HEK293 (cell line): ENCODE results near the gene INTS6.

Experiments used
- CTCF ChIA-PET: fragments of 350-600 bp; formaldehyde crosslinking; extraction: SDS; loops from one replicate; lab custom pipeline; 2021; ENCODE audit warnings: antibody characterized with exemption; lab: Yijun Ruan, JAX
- POLR2A ChIA-PET: fragments of 300-600 bp; formaldehyde crosslinking; extraction: SDS; loops from one replicate; lab custom pipeline; 2020; ENCODE audit warnings: antibody characterized with exemption, inconsistent platforms; lab: Yijun Ruan, JAX
- H3K27ac ChIP-seq: fragments of 200-500 bp; sonication (Bioruptor generic); 2 replicates; pipeline ENCODE4 v1.5.1; 2014; ENCODE audit warnings: low read depth, low read length, control low read depth, inconsistent platforms; ENCODE audit errors: extremely low read depth
- H3K36me3 ChIP-seq, 2 experiments: fragments of 200-500 bp in 1 of 2; sonication (Bioruptor generic) in 1 of 2; 1 replicate in 1 of 2; 2 replicates in 1 of 2; pipeline ENCODE4 v1.5.1; 2014 to 2017; ENCODE audit warnings: inconsistent platforms in 2 of 2, low read length in 2 of 2; ENCODE audit not compliant: control insufficient read depth in 2 of 2, insufficient read depth in 1 of 2
- H3K4me1 ChIP-seq: fragments of 200-500 bp; sonication (Bioruptor generic); 2 replicates; pipeline ENCODE4 v1.5.1; 2014; ENCODE audit warnings: mild to moderate bottlenecking, low read length, inconsistent platforms; ENCODE audit not compliant: control insufficient read depth, insufficient read depth
- H3K4me3 ChIP-seq: 2 replicates; pipeline ENCODE4 v1.5.1; 2011; ENCODE audit warnings: low read depth, mild to moderate bottlenecking, control low read depth, low read length, moderate library complexity
- H3K9me3 ChIP-seq: fragments of 200-500 bp; sonication (Bioruptor generic); 2 replicates; pipeline ENCODE4 v1.5.1; 2014; ENCODE audit warnings: low read depth, low read length, inconsistent platforms; ENCODE audit not compliant: control insufficient read depth, insufficient read depth
- ELK4 ChIP-seq: IDR thresholded peaks from 2 replicates; pipeline ENCODE4 v1.6.1; 2011; ENCODE audit warnings: mild to moderate bottlenecking, low read depth, low read length, borderline replicate concordance
- PATZ1 ChIP-seq: fragments of 450-650 bp; formaldehyde crosslinking; IDR thresholded peaks from 2 replicates; pipeline ENCODE4 v1.5.1; 2016; ENCODE audit warnings: missing biosample characterization, missing genetic modification characterization
- SP3 ChIP-seq: fragments of 450-650 bp; formaldehyde crosslinking; IDR thresholded peaks from 2 replicates; pipeline ENCODE4 v1.5.1; 2016; ENCODE audit warnings: missing biosample characterization, missing genetic modification characterization
- ZNF121 ChIP-seq: fragments of 450-650 bp; formaldehyde crosslinking; IDR thresholded peaks from 2 replicates; pipeline ENCODE4 v1.5.1; 2016; ENCODE audit warnings: missing biosample characterization, missing genetic modification characterization
- ZNF19 ChIP-seq: fragments of 450-650 bp; formaldehyde crosslinking; IDR thresholded peaks from 2 replicates; pipeline ENCODE4; 2016; ENCODE audit warnings: missing biosample characterization, missing genetic modification characterization, low read depth
- ZNF239 ChIP-seq: fragments of 450-650 bp; formaldehyde crosslinking; IDR thresholded peaks from 2 replicates; pipeline ENCODE4 v1.5.1; 2016; ENCODE audit warnings: missing biosample characterization, missing genetic modification characterization
- ZNF354C ChIP-seq: fragments of 450-650 bp; formaldehyde crosslinking; IDR thresholded peaks from 2 replicates; pipeline ENCODE4 v1.5.1; 2016; ENCODE audit warnings: missing biosample characterization, missing genetic modification characterization, low read depth, borderline replicate concordance
- ZNF391 ChIP-seq: fragments of 450-650 bp; formaldehyde crosslinking; IDR thresholded peaks from 2 replicates; pipeline ENCODE4 v1.5.1; 2016; ENCODE audit warnings: low read depth, missing biosample characterization, missing genetic modification characterization, borderline replicate concordance
- ZNF398 ChIP-seq: fragments of 450-650 bp; formaldehyde crosslinking; IDR thresholded peaks from 2 replicates; pipeline ENCODE4 v1.5.1; 2017; ENCODE audit warnings: missing biosample characterization, missing genetic modification characterization
- ZNF560 ChIP-seq: fragments of 450-650 bp; formaldehyde crosslinking; IDR thresholded peaks from 2 replicates; pipeline ENCODE4 v1.5.1; 2017; ENCODE audit warnings: missing biosample characterization, missing genetic modification characterization, borderline replicate concordance
- ZNF600 ChIP-seq: fragments of 450-650 bp; formaldehyde crosslinking; IDR thresholded peaks from 2 replicates; pipeline ENCODE4 v1.5.1; 2016; ENCODE audit warnings: missing biosample characterization, missing genetic modification characterization
- TF ChIP-seq, protein P1 (sequence below): fragments of 450-650 bp; formaldehyde crosslinking; IDR thresholded peaks from 2 replicates; pipeline ENCODE4 v1.5.1; 2017; ENCODE audit warnings: missing biosample characterization, missing genetic modification characterization
- TF ChIP-seq, protein P2 (sequence below): fragments of 450-650 bp; formaldehyde crosslinking; IDR thresholded peaks from 2 replicates; pipeline ENCODE4 v1.5.1; 2016; ENCODE audit warnings: missing biosample characterization, missing genetic modification characterization
- TF ChIP-seq, protein P3 (sequence below): fragments of 450-650 bp; formaldehyde crosslinking; IDR thresholded peaks from 2 replicates; pipeline ENCODE4 v1.5.1; 2016; ENCODE audit warnings: missing biosample characterization, missing genetic modification characterization

Gene INTS6

DNA sequence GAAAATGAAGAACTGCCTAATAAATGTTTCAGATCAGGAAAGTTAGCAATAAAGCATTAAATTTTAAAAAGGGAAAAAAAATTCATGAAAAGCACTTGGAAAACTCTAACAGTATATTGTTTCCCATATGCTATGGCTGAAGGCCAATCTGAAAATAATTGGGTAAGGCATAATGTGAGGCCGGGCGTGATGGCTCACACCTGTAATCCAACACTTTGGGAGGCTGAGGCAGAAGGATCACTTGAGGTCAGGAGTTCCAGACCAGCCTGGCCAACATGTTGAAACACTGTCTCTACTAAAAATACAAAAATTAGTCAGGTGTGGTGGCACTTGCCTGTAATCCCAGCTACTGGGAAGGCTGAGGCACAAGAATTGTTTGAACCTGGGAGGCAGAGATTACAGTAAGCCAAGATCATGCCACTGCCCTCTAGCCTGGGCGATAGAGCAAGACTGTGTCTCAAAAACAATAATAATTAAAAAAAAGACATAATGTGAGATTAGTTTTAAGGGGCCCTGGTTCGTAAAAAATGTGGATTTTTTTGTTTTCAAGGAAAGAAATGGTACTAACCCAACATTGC lies 15.2 kb downstream of the INTS6 start:
- ChIA-PET CTCF (no interaction called here), POLR2A (no interaction called here)
- Histone ChIP-seq H3K4me3 (no peak overlapping the region), H3K27ac (no peak overlapping the region), H3K9me3 (no peaks in the 10 kb centered on the region), H3K36me3 (no peaks in the 10 kb centered on the region; a peak in 2 of 3 replicates), H3K4me1 (peaks cover 3% of the 10 kb centered on the region; the same call in 1 of the 2 replicates)
- TF ChIP-seq ZNF391 (tag by site-specific recombination) (no peak), ZNF398 (no peak), ZNF560 (tag by site-specific recombination) (no peak), ZNF600 (tag by site-specific recombination) (0 out of 2 replicates have a peak, but pooled peaks have one; percentile 44)
- TF ChIP-seq, protein P1, sequence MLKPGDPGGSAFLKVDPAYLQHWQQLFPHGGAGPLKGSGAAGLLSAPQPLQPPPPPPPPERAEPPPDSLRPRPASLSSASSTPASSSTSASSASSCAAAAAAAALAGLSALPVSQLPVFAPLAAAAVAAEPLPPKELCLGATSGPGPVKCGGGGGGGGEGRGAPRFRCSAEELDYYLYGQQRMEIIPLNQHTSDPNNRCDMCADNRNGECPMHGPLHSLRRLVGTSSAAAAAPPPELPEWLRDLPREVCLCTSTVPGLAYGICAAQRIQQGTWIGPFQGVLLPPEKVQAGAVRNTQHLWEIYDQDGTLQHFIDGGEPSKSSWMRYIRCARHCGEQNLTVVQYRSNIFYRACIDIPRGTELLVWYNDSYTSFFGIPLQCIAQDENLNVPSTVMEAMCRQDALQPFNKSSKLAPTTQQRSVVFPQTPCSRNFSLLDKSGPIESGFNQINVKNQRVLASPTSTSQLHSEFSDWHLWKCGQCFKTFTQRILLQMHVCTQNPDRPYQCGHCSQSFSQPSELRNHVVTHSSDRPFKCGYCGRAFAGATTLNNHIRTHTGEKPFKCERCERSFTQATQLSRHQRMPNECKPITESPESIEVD (tag by site-specific recombination) = peak; percentile 6; the same call in 1 of the 2 replicates

DNA sequence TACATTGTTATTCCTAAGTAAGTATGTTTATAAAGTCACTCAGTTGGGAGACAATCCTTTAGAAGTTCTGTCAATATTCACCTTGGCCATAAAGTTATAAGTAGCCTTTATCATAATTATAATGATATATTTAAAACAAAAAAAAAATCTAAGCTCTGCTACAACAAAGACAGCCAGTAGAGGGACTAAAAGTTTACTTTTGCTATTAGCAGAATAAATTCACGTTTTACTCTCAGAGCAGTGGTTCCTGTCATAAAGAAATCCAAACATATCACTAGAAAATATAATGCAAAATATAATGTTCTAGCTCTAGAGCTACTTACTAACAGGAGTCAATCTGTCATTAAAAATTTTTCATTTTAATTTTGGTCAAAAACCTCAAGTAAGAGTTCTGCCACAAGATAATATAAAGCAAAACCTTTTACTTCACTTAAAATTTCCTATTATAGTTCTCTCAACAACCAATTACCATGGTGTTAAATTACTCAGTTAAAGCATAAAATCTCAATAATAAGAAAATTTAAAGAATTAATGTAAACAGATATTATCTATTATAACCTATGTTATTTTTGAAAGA lies 17.7 kb downstream of the INTS6 start:
- no peak overlapping the region for H3K4me3 ChIP-seq
- H3K36me3 ChIP-seq = peaks cover 0 to 3% of the 10 kb centered on the region in 2 experiments; a peak in 2 of 3 replicates
- POLR2A ChIA-PET = interaction anchor here (1.0 kb wide), 1 partner anchor 18 kb away, joined by 8 read pairs; the partner anchor contains the start of gene INTS6
- no peak overlapping the region for H3K27ac ChIP-seq
- peaks cover 3% of the 10 kb centered on the region; the same call in 1 of the 2 replicates for H3K4me1 ChIP-seq
- H3K9me3 ChIP-seq = no peaks in the 10 kb centered on the region
- CTCF ChIA-PET = interaction anchor here (0.6 to 3.7 kb wide), 5 partner anchors 20 to 722 kb away, joined by 3 to 39 read pairs (median 5); no protein-coding TSS in a partner anchor
- no peak for TF ChIP-seq PATZ1 (tag by site-specific recombination)
- TF ChIP-seq ZNF19 (tag by site-specific recombination) = no peak
- no peak for TF ChIP-seq ZNF239 (tag by site-specific recombination)
- no peak for TF ChIP-seq ELK4
- TF ChIP-seq, protein P1 (tag by site-specific recombination) = 0 out of 2 replicates have a peak, but pooled peaks have one; percentile 8
- no peak for TF ChIP-seq SP3 (tag by site-specific recombination)
- TF ChIP-seq, protein P2, sequence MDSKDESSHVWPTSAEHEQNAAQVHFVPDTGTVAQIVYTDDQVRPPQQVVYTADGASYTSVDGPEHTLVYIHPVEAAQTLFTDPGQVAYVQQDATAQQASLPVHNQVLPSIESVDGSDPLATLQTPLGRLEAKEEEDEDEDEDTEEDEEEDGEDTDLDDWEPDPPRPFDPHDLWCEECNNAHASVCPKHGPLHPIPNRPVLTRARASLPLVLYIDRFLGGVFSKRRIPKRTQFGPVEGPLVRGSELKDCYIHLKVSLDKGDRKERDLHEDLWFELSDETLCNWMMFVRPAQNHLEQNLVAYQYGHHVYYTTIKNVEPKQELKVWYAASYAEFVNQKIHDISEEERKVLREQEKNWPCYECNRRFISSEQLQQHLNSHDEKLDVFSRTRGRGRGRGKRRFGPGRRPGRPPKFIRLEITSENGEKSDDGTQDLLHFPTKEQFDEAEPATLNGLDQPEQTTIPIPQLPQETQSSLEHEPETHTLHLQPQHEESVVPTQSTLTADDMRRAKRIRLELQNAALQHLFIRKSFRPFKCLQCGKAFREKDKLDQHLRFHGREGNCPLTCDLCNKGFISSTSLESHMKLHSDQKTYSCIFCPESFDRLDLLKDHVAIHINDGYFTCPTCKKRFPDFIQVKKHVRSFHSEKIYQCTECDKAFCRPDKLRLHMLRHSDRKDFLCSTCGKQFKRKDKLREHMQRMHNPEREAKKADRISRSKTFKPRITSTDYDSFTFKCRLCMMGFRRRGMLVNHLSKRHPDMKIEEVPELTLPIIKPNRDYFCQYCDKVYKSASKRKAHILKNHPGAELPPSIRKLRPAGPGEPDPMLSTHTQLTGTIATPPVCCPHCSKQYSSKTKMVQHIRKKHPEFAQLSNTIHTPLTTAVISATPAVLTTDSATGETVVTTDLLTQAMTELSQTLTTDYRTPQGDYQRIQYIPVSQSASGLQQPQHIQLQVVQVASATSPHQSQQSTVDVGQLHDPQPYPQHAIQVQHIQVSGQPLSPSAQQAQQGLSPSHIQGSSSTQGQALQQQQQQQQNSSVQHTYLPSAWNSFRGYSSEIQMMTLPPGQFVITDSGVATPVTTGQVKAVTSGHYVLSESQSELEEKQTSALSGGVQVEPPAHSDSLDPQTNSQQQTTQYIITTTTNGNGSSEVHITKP (tag by site-specific recombination) = no peak
- TF ChIP-seq, protein P3, sequence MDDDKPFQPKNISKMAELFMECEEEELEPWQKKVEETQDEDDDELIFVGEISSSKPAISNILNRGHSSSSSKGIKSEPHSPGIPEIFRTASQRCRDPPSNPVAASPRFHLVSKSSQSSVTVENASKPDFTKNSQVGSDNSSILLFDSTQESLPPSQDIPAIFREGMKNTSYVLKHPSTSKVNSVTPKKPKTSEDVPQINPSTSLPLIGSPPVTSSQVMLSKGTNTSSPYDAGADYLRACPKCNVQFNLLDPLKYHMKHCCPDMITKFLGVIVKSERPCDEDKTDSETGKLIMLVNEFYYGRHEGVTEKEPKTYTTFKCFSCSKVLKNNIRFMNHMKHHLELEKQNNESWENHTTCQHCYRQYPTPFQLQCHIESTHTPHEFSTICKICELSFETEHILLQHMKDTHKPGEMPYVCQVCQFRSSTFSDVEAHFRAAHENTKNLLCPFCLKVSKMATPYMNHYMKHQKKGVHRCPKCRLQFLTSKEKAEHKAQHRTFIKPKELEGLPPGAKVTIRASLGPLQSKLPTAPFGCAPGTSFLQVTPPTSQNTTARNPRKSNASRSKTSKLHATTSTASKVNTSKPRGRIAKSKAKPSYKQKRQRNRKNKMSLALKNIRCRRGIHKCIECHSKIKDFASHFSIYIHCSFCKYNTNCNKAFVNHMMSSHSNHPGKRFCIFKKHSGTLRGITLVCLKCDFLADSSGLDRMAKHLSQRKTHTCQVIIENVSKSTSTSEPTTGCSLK (tag by site-specific recombination) = no peak
- TF ChIP-seq ZNF354C (tag by site-specific recombination) = no peak
- no peak for TF ChIP-seq ZNF121 (tag by site-specific recombination)
